ENCODE results near the gene RYK.

The RYK gene

DNA sequence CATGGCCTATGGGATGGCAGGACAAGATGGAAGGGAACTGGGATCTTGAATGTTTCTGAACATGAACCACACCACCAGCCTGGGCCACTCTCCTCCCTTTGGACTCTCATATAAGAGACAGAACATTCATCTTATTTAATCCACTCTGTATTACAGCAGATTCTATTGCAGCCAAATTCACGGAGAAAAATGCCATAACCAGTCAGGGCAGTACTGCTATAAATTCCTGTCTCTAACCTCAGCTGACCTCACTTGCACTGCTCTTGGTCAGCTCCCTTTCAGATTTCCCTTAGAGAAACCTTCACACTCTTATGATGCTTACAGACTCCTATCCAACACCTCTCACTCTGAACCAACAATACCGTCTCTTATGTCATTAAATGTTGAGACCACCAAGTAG lies 101.4 kb downstream of the RYK start:
- no peak for DNase-seq

GRCh38 chr3:134148534-134148933 lies 102.1 kb downstream of the RYK start:
- DNase-seq: no peak

- no peak for DNase-seq
Measured at GRCh38 chr3:134147411-134147810, 103.2 kb downstream of the RYK start.

GRCh38 chr3:134146666-134147065 lies 104.0 kb downstream of the RYK start:
- no peak for DNase-seq

DNA sequence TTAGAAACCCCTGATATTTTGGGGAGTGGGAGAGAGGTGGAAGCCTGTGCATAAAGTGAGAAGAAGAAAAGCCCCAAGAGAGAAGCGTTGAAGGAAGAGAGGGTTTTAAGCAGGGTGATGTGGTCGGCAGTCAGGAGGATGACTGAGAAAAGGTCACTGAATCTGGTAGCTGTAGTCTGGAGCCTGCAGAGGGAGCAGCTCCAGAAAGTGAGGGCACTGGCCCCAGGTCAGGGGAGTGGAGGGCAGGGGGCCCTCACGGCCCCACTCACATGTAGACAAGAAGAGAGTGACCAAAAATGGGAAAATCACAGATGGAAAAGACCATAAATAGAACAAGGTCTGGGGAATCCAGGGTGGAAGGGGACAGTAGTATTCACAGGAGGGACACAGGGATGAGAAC lies 105.5 kb downstream of the RYK start:
- DNase-seq: no peak

DNA sequence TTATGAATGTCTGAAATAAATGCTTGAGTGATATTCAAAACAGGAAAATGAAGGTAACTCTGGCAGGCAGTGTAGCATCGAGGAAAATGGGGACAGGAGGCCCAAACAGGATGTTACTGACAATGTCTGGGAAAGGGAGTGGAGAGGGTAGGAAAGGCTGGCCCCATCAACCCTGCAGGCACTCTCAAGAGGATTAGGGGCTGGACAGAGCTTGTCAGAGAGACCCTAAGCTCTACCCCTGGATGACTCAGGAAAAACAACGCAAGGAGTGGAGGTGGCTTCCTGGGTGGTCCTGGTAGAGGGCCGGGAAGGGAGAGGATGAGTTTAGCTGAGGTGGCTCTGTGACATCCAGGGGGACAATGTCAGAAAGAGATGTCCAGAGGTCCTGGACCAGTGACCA lies 106.0 kb downstream of the RYK start:
- DNase-seq: no peak

- DNase-seq: no peak
Measured at GRCh38 chr3:134143828-134144401, 106.7 kb downstream of the RYK start.

GRCh38 chr3:134136604-134137003 lies 114.1 kb downstream of the RYK start:
- no peak for DNase-seq

DNA sequence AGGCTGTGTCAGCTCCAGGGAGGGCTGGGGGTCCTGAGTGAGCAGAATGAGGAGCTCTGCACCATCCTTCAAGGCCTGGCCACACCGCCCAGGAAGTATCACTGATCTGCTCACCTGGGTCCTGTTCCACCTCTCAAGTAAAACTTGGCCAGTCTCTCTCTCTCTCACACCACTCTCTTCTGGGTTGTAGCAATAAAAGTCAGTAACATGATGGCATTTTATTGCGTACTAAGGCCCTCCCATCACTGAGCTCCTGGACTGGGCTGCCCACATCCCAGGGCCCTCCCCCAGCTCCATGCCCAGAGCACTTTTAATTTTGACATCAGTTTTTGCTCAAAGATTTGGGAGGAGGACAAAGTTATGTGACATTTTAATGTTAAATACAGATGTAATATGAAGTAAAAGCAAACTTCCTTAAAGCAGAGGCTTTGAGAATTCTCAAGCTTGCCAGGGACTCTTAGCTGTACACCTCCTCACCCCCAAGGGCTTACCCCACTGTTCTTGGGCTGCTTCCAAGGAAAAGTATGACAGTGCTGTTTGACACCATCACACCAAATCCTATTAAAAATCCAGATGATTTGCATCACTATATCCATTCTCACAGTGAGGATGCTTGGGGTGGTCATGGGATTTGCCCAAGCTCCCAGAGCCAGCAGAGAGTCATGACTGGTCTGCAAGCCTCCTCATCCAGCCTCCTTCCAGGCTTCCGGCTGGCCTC lies 115.8 kb downstream of the RYK start:
- no peak for DNase-seq

- DNase-seq: no peak
Measured at GRCh38 chr3:134134240-134134639, 116.4 kb downstream of the RYK start.

DNA sequence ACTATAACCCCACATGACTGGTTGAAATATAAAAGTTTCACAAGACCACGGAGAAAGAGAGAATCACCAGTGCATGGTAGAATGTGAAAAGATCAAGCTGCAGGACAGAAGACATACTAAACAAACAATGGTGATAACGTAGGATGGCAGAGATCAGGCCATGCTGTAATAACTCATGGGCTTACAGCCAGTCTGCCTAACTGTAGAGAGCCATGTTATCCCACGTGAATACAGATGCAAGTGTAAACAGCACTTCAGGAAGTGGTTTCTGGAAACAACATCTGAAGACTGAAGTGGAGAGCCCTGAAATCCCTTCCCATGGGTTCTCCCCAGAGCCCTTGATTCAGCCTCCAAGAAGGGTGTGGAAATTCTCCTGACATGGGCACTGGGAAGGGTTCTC lies 117.7 kb downstream of the RYK start:
- DNase-seq: no peak

DNA sequence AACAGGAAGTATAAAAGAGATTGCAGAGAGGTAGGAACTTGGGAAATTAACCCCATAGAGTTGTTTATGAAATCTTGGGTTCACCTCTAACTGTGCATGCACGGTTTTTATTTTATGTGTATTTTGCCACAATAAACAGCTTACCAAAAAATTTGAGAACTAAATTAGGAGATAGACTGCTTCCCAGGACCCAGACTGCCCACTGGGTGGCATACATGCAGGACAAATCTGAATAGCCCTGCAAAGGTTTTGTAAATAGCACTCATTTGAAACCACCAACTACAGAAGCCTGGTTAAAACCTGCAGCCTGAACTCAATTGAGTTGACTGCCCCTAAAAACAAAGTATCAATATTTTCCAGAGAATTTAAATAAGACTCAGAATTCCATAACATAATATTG lies 124.5 kb downstream of the RYK start:
- no peak for DNase-seq

DNA sequence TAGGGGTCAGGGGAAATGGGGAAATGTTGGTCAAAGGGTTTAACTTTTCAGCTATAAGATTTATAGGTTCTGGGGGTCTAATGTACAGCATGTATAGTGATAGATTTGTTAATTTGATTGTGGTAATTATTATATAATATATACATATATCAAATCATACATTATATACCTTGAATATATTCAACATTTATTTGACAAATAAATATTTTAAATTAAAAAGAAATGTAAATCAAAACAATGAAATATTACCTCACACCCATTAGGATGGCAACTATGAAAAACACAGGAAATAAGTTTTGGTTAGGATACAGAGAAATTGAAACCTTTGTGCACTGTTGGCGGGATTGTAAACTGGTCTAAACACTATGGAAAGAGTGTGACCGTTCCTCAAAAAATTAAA lies 135.9 kb downstream of the RYK start:
- DNase-seq: no peak

DNA sequence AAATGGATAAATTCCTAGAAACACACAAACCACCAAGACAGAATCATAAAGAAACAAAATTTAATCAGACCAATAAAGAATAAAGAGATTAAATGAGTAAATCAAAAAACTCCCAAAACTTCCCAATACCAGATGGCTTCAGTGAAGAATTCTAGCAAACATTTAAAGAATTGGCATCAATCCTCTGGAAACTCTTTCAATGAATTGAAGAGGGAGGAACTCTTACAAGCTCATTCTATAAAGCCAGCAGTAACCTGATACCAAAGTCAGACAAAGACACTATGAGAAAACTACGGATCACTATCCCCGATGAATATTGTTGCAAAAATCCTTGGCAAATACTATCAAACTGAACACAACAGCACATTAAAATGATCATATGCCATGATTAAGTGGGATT lies 139.0 kb downstream of the RYK start:
- DNase-seq: no peak

DNA sequence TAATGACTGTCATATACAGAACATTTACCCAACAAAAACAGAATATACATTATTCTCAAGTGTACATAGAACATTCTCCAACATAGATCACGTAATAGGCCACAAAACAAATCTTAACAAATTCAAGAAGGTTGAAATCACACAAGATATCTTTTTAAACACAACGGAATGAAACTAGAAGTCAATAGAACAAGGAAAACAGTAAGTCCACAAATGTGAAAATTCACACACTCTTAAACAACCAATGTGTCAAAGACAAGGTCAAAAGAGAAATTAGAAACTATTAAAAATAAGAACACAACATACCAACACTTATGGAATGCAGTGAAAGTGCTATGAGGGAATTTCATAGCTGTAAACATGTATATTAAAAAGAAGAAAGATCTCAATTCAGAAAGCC lies 139.7 kb downstream of the RYK start:
- DNase-seq: no peak
